Smooth muscle cell (in vitro differentiated cells): ENCODE measurements around the gene IL19. TPM values are rescaled to one million over a fixed set of nuclear protein-coding genes. Genes with fewer than 3 reads are reported as not detected.

Experiments used
- DNase-seq: peaks from one replicate; lab custom pipeline; 2025; ENCODE audit not compliant: unreplicated experiment; lab: John Stamatoyannopoulos, UW
- H2AFZ ChIP-seq: fragments of 200-600 bp; sonication (generic); 2 replicates; pipeline ENCODE4 v1.6.0; 2016; ENCODE audit warnings: antibody characterized with exemption, low read depth, mild to moderate bottlenecking
- H3F3A ChIP-seq: fragments of 200-600 bp; sonication (generic); 2 replicates; pipeline ENCODE4 v1.6.0; 2017; ENCODE audit warnings: antibody characterized with exemption, low read depth
- H3K27ac ChIP-seq: fragments of 200-600 bp; sonication (generic); 2 replicates; pipeline ENCODE4 v1.5.1; 2016; ENCODE audit warnings: low read depth, mild to moderate bottlenecking
- H3K27me3 ChIP-seq: fragments of 200-600 bp; sonication (generic); 2 replicates; pipeline ENCODE4 v1.6.1; 2016; ENCODE audit warnings: low read depth, mild to moderate bottlenecking
- H3K36me3 ChIP-seq: fragments of 200-600 bp; sonication (generic); 2 replicates; pipeline ENCODE4 v1.5.1; 2016; ENCODE audit warnings: low read depth
- H3K4me1 ChIP-seq: fragments of 200-600 bp; sonication (generic); 2 replicates; pipeline ENCODE4 v1.5.1; 2016; ENCODE audit warnings: low read depth
- H3K4me2 ChIP-seq: fragments of 200-600 bp; sonication (generic); 2 replicates; pipeline ENCODE4 v1.6.0; 2016; ENCODE audit warnings: mild to moderate bottlenecking
- H3K4me3 ChIP-seq: fragments of 200-600 bp; sonication (generic); 2 replicates; pipeline ENCODE4 v1.5.1; 2016; ENCODE audit warnings: mild to moderate bottlenecking
- H3K79me2 ChIP-seq: fragments of 200-600 bp; sonication (generic); 2 replicates; pipeline ENCODE4 v1.6.0; 2016; ENCODE audit warnings: low read depth, mild to moderate bottlenecking
- H3K9ac ChIP-seq: fragments of 200-600 bp; sonication (generic); 2 replicates; pipeline ENCODE4 v1.6.0; 2016; ENCODE audit warnings: low read depth
- H3K9me3 ChIP-seq: fragments of 200-600 bp; sonication (generic); replicated peaks from 2 replicates; pipeline ENCODE4 v1.5.1; 2016; ENCODE audit warnings: low read depth
- H4K20me1 ChIP-seq: fragments of 200-600 bp; sonication (generic); 2 replicates; pipeline ENCODE4 v1.6.0; 2016; ENCODE audit warnings: low read depth
- CTCF ChIP-seq: fragments of 200-600 bp; sonication (generic); IDR thresholded peaks from 2 replicates; pipeline ENCODE4 v1.5.1; 2017; ENCODE audit warnings: borderline replicate concordance, mild to moderate bottlenecking, antibody characterized with exemption; ENCODE audit not compliant: insufficient read depth, poor library complexity, severe bottlenecking
- WGBS: methylation state at CpG from one replicate; pipeline ENCODE4 v1.1.7; 2016; ENCODE audit warnings: low lambda C conversion rate; 5-methylcytosine and 5-hydroxymethylcytosine counted together
- polyA plus RNA-seq: library from polyadenylated mRNA; unstranded; fragments of >200 nt; fragmentation: Nextera tagmentation; extraction: Ambion mirVana; gene quantifications from 2 replicates; pipeline ENCODE4 v1.2.1, GENCODE V29; 2016
- total RNA-seq: library from RNA; depleted of rRNA; stranded (reverse); fragments of >200 nt; gene quantifications from 2 replicates; pipeline ENCODE4 v1.2.3, GENCODE V29; 2014

Gene IL19
- total and polyA plus RNA-seq, 2 experiments from 2014 or later = 0.35 TPM; not detected in 1

GRCh38 chr1:206788487-206789050 is 18.0 kb downstream of the IL19 start:
- H3K9ac ChIP-seq = no peak overlapping the region
- peaks cover 8% of the 10 kb centered on the region for H3F3A ChIP-seq
- H3K4me2 ChIP-seq = no peak overlapping the region
- no peaks in the 10 kb centered on the region for H4K20me1 ChIP-seq
- no peak for DNase-seq
- no peak overlapping the region for H2AFZ ChIP-seq
- no peaks in the 10 kb centered on the region for H3K36me3 ChIP-seq
- peaks cover 3% of the 10 kb centered on the region for H3K4me1 ChIP-seq
- H3K4me3 ChIP-seq = no peak overlapping the region
- no peak overlapping the region for H3K27ac ChIP-seq
- no peaks in the 10 kb centered on the region for H3K9me3 ChIP-seq
- 93% methylated on average over 3 of the region's 3 CpGs for WGBS
- H3K79me2 ChIP-seq = no peaks in the 10 kb centered on the region
- H3K27me3 ChIP-seq = no peaks in the 10 kb centered on the region
- no peak for TF ChIP-seq CTCF

GRCh38 chr1:206790502-206791250 is 20.1 kb downstream of the IL19 start:
- no peaks in the 10 kb centered on the region for H3K9me3 ChIP-seq
- H4K20me1 ChIP-seq = no peaks in the 10 kb centered on the region
- H3F3A ChIP-seq = peaks cover 8% of the 10 kb centered on the region
- no peak overlapping the region for H3K9ac ChIP-seq
- H3K4me1 ChIP-seq = peaks cover 3% of the 10 kb centered on the region
- no peak overlapping the region for H2AFZ ChIP-seq
- H3K4me3 ChIP-seq = no peak overlapping the region
- no peak for TF ChIP-seq CTCF
- H3K4me2 ChIP-seq = peak overlapping the region; percentile 27
- no peak for DNase-seq
- no peaks in the 10 kb centered on the region for H3K27me3 ChIP-seq
- no peaks in the 10 kb centered on the region for H3K79me2 ChIP-seq
- H3K27ac ChIP-seq = peak overlapping the region; percentile 87
- WGBS = 91% methylated on average over 11 of the region's 11 CpGs
- no peaks in the 10 kb centered on the region for H3K36me3 ChIP-seq

- peaks cover 8% of the 10 kb centered on the region for H3F3A ChIP-seq
- no peak for DNase-seq
- H3K4me3 ChIP-seq = no peak overlapping the region
- peak overlapping the region; percentile 69 for H3K4me2 ChIP-seq
- H3K9ac ChIP-seq = peak overlapping the region; percentile 50
- peak overlapping the region; percentile 87 for H3K27ac ChIP-seq
- WGBS = 65% methylated on average over 16 of the region's 16 CpGs
- H4K20me1 ChIP-seq = no peaks in the 10 kb centered on the region
- H3K27me3 ChIP-seq = no peaks in the 10 kb centered on the region
- H3K79me2 ChIP-seq = no peaks in the 10 kb centered on the region
- TF ChIP-seq CTCF = no peak
- no peaks in the 10 kb centered on the region for H3K9me3 ChIP-seq
- H3K36me3 ChIP-seq = no peaks in the 10 kb centered on the region
- H3K4me1 ChIP-seq = peaks cover 3% of the 10 kb centered on the region
- H2AFZ ChIP-seq = no peak overlapping the region
Measured at GRCh38 chr1:206792939-206793607, 22.5 kb downstream of the IL19 start.
